ENCODE measurements around the gene ZDHHC12.

GRCh38 chr9:128688501-128689292, 35.2 kb downstream of the ZDHHC12 start, which contains the start of gene SET:
- TF ChIP-seq POLR2A (IDR thresholded peaks at IDR 0.05; ENCODE audit: low read depth, low read length) (no peak), POLR2AphosphoS5 (IDR thresholded peaks at IDR 0.05; ENCODE audit: insufficient read depth, low read depth, low read length) (peak; percentile 93)
- TF ChIP-seq, protein P1, sequence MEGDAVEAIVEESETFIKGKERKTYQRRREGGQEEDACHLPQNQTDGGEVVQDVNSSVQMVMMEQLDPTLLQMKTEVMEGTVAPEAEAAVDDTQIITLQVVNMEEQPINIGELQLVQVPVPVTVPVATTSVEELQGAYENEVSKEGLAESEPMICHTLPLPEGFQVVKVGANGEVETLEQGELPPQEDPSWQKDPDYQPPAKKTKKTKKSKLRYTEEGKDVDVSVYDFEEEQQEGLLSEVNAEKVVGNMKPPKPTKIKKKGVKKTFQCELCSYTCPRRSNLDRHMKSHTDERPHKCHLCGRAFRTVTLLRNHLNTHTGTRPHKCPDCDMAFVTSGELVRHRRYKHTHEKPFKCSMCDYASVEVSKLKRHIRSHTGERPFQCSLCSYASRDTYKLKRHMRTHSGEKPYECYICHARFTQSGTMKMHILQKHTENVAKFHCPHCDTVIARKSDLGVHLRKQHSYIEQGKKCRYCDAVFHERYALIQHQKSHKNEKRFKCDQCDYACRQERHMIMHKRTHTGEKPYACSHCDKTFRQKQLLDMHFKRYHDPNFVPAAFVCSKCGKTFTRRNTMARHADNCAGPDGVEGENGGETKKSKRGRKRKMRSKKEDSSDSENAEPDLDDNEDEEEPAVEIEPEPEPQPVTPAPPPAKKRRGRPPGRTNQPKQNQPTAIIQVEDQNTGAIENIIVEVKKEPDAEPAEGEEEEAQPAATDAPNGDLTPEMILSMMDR (IDR thresholded peaks at IDR 0.05; ENCODE audit: extremely low read depth in 1 of 2, insufficient read depth in 1 of 2, low read depth in 1 of 2, low read length in 2 of 2), result no peak
